Activated CD4-positive, alpha-beta memory T cell treated with anti-CD3 and anti-CD28 coated beads for 36 hours (primary cell): ENCODE results near the gene BLOC1S6. TPM values are rescaled to one million over a fixed set of nuclear protein-coding genes. Genes with fewer than 3 reads are reported as not detected.
A peak's percentile ranks its signal among the peaks of the same experiment; 100 is the strongest.

Source experiments
- CTCF ChIA-PET: fragments of 350-600 bp; sonication (Branson Sonifier 250); formaldehyde crosslinking; loops from one replicate; lab custom pipeline; 2021; ENCODE audit warnings: antibody characterized with exemption, inconsistent platforms; lab: Charles Lee
- POLR2A ChIA-PET: fragments of 350-600 bp; sonication (Branson Sonifier 250); formaldehyde crosslinking; loops from one replicate; lab custom pipeline; 2021; ENCODE audit warnings: antibody characterized with exemption; lab: Charles Lee
- DNase-seq: peaks from one replicate; pipeline ENCODE4 v3.0.0-alpha.2; 2020
- H3K27ac Mint-ChIP-seq: one replicate; pipeline ENCODE4 v1.8.0; 2021; ENCODE audit warnings: mixed read lengths
- H3K27me3 Mint-ChIP-seq: one replicate; pipeline ENCODE4 v1.8.0; 2021; ENCODE audit warnings: mixed read lengths
- H3K36me3 Mint-ChIP-seq: one replicate; pipeline ENCODE4 v1.8.0; 2021; ENCODE audit warnings: mixed read lengths
- H3K4me1 Mint-ChIP-seq: one replicate; pipeline ENCODE4 v1.8.0; 2021; ENCODE audit warnings: low read depth, mixed read lengths
- H3K4me3 Mint-ChIP-seq: one replicate; pipeline ENCODE4 v1.8.0; 2021; ENCODE audit warnings: mild to moderate bottlenecking, mixed read lengths
- H3K9me3 Mint-ChIP-seq: one replicate; pipeline ENCODE4 v1.8.0; 2021; ENCODE audit warnings: mixed read lengths
- intact Hi-C: fragments of 100-400 bp; cut with micrococcal nuclease; formaldehyde crosslinking; loops from one replicate; pipeline ENCODE4 v1.15.1; 2023
- total RNA-seq, 2 experiments: library from RNA; stranded (reverse); gene quantifications; one replicate each; pipeline ENCODE4 v1.2.3, GENCODE V29; 2021

Gene BLOC1S6
- total RNA-seq, 2 experiments from 2014 or later: 48.5 to 49.4 TPM

DNA sequence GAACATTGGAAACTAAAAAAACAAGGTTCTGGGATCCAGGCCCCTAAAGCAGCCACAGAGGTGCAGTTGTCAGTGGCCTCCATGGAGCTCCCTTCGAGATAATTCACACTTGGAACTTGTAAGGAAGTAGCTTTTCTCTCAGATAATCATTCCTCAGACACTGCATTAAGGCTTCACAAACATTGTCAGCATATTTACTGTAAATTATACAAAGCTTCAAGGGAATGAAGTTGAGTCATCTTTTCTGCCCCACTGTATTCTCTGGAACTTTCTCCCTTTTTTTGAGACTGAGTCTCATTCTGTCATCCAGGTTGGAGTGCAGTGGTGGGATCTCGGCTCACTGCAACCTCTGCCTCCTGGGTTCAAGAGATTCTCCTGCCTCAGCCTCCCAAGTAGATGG is 7.1 kb downstream of the BLOC1S6 start:
- Mint-ChIP-seq H3K9me3 (no peaks in the 10 kb centered on the region), H3K27me3 (no peaks in the 10 kb centered on the region), H3K4me1 (peaks cover 14% of the 10 kb centered on the region), H3K36me3 (peaks cover 22% of the 10 kb centered on the region), H3K4me3 (no peak overlapping the region), H3K27ac (no peak overlapping the region)
- ChIA-PET CTCF (interaction anchor here (1.4 kb wide), 1 partner anchor 17 kb away, joined by 6 read pairs; no protein-coding TSS in a partner anchor), POLR2A (no interaction called here)
- intact Hi-C loops: no loop called here
- no peak for DNase-seq

DNA sequence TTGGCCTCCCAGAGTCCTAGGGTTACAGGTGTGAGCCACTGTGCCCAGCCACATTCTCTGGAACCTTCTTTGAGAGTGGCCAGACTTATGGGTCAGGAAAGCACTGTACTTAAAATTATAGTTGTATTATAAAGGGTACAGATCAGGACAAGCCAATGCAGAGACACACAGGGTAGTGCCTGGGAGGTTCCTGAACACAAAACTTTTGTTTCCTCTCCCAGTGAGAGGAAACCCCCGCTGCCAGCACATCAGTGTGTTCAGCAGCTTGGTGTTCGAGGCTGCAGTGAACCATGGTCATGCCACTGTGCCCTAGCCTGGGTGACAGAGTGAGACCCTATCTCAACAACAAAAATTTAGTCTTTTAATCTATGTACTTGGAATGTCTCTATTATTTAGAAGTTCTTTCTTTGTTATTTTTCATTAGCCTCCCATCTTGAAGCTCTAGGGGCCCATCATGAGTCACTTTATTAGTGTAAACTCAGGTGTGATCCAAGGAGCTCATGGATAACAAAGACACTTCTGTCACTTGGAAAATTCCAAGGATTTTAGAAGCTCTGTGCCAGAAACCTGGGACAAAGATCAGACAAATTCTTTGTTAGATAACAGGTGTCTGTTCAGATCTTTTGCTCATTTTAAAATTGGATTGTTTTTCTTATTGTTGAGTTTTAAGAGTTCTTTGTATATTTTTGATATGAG is 7.8 kb downstream of the BLOC1S6 start:
- intact Hi-C loops: no loop called here
- Mint-ChIP-seq H3K27me3 (no peaks in the 10 kb centered on the region), H3K9me3 (no peaks in the 10 kb centered on the region), H3K4me3 (no peak overlapping the region), H3K4me1 (peaks cover 10% of the 10 kb centered on the region), H3K36me3 (peaks cover 22% of the 10 kb centered on the region), H3K27ac (no peak overlapping the region)
- ChIA-PET CTCF (interaction anchor here (1.4 kb wide), 1 partner anchor 17 kb away, joined by 6 read pairs; no protein-coding TSS in a partner anchor), POLR2A (no interaction called here)
- DNase-seq: no peak

GRCh38 chr15:45603881-45604280 is 16.7 kb downstream of the BLOC1S6 start:
- CTCF ChIA-PET: interaction anchor here (2.5 kb wide), 1 partner anchor 146 kb away, joined by 8 read pairs; no protein-coding TSS in a partner anchor

DNA sequence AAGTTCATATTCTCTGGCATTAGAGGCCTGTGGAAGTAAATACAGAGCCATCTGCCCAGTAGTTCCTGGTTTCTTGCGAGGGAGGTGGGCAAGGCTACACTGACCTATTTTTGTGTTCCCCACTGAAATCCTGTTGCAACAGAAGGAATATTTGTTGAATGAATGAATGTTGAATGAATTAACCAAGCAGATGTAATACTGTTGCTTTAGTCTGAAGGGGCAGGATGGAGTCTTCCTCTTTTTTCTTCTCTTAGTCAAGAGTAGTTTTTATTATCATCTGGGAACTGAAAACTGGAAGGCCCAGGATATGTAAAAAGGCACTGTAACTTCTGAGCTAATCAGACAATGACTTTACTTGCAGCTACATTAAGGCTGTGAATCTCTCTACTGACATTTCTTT is 17.1 kb downstream of the BLOC1S6 start:
- ChIA-PET CTCF (interaction anchor here (2.5 kb wide), 1 partner anchor 146 kb away, joined by 8 read pairs; no protein-coding TSS in a partner anchor), POLR2A (no interaction called here)
- intact Hi-C loops: no loop called here

More at GRCh38 chr15:45603881-45604280, 16.7 kb downstream of the BLOC1S6 start:
- Mint-ChIP-seq H3K36me3 (peaks cover 10% of the 10 kb centered on the region), H3K4me1 (peaks cover 1% of the 10 kb centered on the region), H3K9me3 (no peaks in the 10 kb centered on the region), H3K27me3 (no peaks in the 10 kb centered on the region), H3K27ac (no peak overlapping the region), H3K4me3 (no peak overlapping the region)
- POLR2A ChIA-PET: no interaction called here
- DNase-seq: no peak
- intact Hi-C loops: no loop called here

GRCh38 chr15:45606413-45606812 is 19.2 kb downstream of the BLOC1S6 start:
- peaks cover 12% of the 10 kb centered on the region for H3K36me3 Mint-ChIP-seq
- H3K4me1 Mint-ChIP-seq: peaks cover 1% of the 10 kb centered on the region
- peak overlapping the region; percentile 42 for H3K27ac Mint-ChIP-seq
- intact Hi-C loops: no loop called here
- H3K27me3 Mint-ChIP-seq: no peaks in the 10 kb centered on the region
- POLR2A ChIA-PET: no interaction called here
- no peak for DNase-seq
- H3K4me3 Mint-ChIP-seq: no peak overlapping the region
- no peaks in the 10 kb centered on the region for H3K9me3 Mint-ChIP-seq
- CTCF ChIA-PET: interaction anchor here (1.1 to 2.2 kb wide), 2 partner anchors 10 to 149 kb away, joined by 3 to 12 read pairs; no protein-coding TSS in a partner anchor

More for the DNA sequence above, 17.1 kb downstream of the BLOC1S6 start:
- Mint-ChIP-seq H3K9me3 (no peaks in the 10 kb centered on the region), H3K36me3 (peaks cover 10% of the 10 kb centered on the region), H3K27ac (peak overlapping the region; percentile 9), H3K4me3 (no peak overlapping the region), H3K4me1 (peaks cover 1% of the 10 kb centered on the region), H3K27me3 (no peaks in the 10 kb centered on the region)
- DNase-seq: no peak

GRCh38 chr15:45606841-45607240 is 19.7 kb downstream of the BLOC1S6 start:
- Mint-ChIP-seq H3K27ac (no peak overlapping the region), H3K4me3 (no peak overlapping the region), H3K4me1 (no peaks in the 10 kb centered on the region), H3K36me3 (peaks cover 12% of the 10 kb centered on the region), H3K27me3 (no peaks in the 10 kb centered on the region), H3K9me3 (no peaks in the 10 kb centered on the region)
- ChIA-PET POLR2A (no interaction called here), CTCF (interaction anchor here (0.7 to 2.2 kb wide), 4 partner anchors 10 to 149 kb away, joined by 3 to 12 read pairs (median 4); no protein-coding TSS in a partner anchor)
- intact Hi-C loops: no loop called here
- no peak for DNase-seq

GRCh38 chr15:45611305-45611704 is 24.1 kb downstream of the BLOC1S6 start:
- Mint-ChIP-seq H3K4me1 (peaks cover 11% of the 10 kb centered on the region), H3K9me3 (no peaks in the 10 kb centered on the region), H3K27ac (no peak overlapping the region), H3K4me3 (no peak overlapping the region), H3K36me3 (peaks cover 8% of the 10 kb centered on the region), H3K27me3 (no peaks in the 10 kb centered on the region)
- ChIA-PET CTCF (interaction anchor here (0.6 to 7.2 kb wide), 13 partner anchors 11 to 1939 kb away, joined by 3 to 120 read pairs (median 3); partner anchors contain the start of gene BLOC1S6), POLR2A (no interaction called here)
- no peak for DNase-seq
- intact Hi-C loops: no loop called here

DNA sequence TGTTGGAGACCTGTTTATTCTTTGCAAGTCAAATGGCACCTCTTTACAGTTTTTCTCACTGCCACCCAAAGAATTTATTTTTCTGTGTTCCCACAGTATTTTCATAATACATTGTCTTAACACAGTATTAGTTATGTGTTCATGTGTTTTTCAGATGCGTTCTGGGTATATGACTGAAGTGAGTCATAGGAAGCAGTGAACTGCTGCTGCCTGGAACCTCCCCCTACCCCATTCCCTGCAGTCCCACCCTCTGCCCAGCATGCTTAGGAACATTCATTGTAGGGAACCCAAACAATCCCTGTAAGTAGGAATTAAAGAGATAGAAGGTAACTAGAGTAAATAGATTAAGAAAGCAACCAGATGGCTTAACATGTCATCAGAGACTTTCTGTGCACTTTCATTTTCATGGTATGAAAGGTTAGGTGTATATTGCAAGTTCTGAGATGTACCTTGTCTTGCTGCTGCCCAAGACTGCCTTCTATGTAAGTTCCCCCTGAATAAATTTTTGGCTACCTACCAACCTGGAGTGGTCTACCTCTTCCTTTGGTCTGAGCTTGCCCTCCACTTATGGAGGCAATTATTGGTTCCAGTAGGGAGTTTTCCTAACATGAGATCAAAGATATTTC is 25.7 kb downstream of the BLOC1S6 start:
- no peaks in the 10 kb centered on the region for H3K27me3 Mint-ChIP-seq
- intact Hi-C loops: no loop called here
- no peaks in the 10 kb centered on the region for H3K9me3 Mint-ChIP-seq
- no peak overlapping the region for H3K4me3 Mint-ChIP-seq
- H3K4me1 Mint-ChIP-seq: peaks cover 11% of the 10 kb centered on the region
- peak overlapping the region; percentile 31 for H3K27ac Mint-ChIP-seq
- ChIA-PET CTCF (interaction anchor here (0.6 to 7.2 kb wide), 11 partner anchors 10 to 185 kb away, joined by 3 to 120 read pairs (median 4); partner anchors contain the start of genes BLOC1S6 and SQOR), POLR2A (interaction anchor here (1.5 kb wide), 1 partner anchor 25 kb away, joined by 5 read pairs; the partner anchor contains the start of gene BLOC1S6)
- no peak for DNase-seq
- peaks cover 2% of the 10 kb centered on the region for H3K36me3 Mint-ChIP-seq

DNA sequence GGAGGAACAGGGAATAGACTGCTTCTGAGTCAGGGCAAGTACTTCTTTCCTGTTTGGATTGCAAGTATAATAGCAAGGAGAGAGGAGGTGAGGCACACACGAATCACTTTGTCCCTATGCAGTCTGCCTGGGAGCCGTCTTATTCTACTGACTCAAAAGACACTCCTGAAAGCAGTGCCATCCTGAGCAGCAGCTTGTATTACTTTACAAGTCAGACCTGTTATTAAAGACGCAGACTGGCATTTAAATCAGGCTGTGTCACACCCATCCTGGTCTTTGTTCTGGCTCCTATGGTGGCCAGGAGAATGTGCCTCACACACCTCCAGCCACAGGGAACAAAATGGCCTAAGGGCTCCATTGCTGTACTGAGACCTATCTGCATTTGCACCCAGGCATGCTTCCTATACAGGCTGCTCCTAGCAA is 29.7 kb downstream of the BLOC1S6 start:
- no peaks in the 10 kb centered on the region for H3K27me3 Mint-ChIP-seq
- no peak overlapping the region for H3K27ac Mint-ChIP-seq
- POLR2A ChIA-PET: no interaction called here
- DNase-seq: no peak
- no peaks in the 10 kb centered on the region for H3K9me3 Mint-ChIP-seq
- CTCF ChIA-PET: interaction anchor here (1.3 to 7.2 kb wide), 2 partner anchors 159 to 188 kb away, joined by 3 to 120 read pairs; no protein-coding TSS in a partner anchor
- intact Hi-C loops: no loop called here
- H3K4me3 Mint-ChIP-seq: no peak overlapping the region
- H3K36me3 Mint-ChIP-seq: no peaks in the 10 kb centered on the region
- peaks cover 11% of the 10 kb centered on the region for H3K4me1 Mint-ChIP-seq

DNA sequence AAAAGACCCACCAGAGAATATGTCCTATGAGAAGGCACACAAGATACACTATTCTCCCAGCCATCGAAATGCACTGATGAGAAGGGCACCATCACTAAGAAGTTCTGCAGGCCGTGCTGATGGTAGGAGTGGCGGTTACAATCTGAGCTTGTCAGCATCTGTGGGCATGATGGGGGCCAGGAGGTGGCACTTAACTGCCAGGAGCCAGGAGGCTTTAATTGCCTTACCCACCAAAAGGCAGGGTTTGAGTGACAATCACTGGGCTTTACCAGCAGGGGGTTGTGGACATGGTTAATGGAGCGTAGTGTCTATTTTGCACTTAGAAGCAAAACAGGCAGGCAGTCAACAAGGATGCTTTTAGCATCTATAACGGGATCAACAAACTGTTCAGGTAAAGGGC is 31.6 kb downstream of the BLOC1S6 start:
- no peak overlapping the region for H3K27ac Mint-ChIP-seq
- DNase-seq: peak; percentile 25
- CTCF ChIA-PET: interaction anchor here (0.7 to 3.0 kb wide), 3 partner anchors 24 to 161 kb away, joined by 3 to 10 read pairs (median 4); no protein-coding TSS in a partner anchor
- no peaks in the 10 kb centered on the region for H3K36me3 Mint-ChIP-seq
- intact Hi-C loops: no loop called here
- no peaks in the 10 kb centered on the region for H3K27me3 Mint-ChIP-seq
- H3K4me3 Mint-ChIP-seq: no peak overlapping the region
- H3K9me3 Mint-ChIP-seq: no peaks in the 10 kb centered on the region
- POLR2A ChIA-PET: no interaction called here
- H3K4me1 Mint-ChIP-seq: no peaks in the 10 kb centered on the region

DNA sequence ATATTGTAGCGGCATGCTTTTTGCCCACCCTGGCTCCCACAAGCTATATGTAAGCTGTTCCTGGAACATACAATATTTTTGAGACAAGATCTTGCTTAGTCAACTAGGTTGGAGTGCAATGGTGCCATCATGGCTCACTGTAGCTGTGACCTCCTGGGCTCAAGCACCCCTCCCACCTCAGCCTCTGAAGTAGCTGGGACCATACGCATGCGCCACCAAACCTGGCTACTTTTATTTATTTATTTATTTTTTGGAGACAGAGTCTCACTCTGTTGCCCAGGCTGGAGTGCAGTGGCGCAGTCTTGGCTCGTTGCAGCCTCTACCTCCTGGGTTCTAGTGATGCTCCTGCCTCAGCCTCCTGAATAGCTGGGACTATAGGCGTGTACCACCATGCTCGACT is 41.0 kb downstream of the BLOC1S6 start:
- intact Hi-C loops: no loop called here
- Mint-ChIP-seq H3K36me3 (no peaks in the 10 kb centered on the region), H3K9me3 (peaks cover 23% of the 10 kb centered on the region), H3K4me1 (peaks cover 7% of the 10 kb centered on the region), H3K27me3 (no peaks in the 10 kb centered on the region), H3K27ac (no peak overlapping the region), H3K4me3 (no peak overlapping the region)
- no peak for DNase-seq
- ChIA-PET CTCF (no interaction called here), POLR2A (no interaction called here)
